Gastrocnemius medialis (tissue), 4 donors: ENCODE results near the gene GRAP2. TPM values are rescaled to one million over a fixed set of nuclear protein-coding genes. Genes with fewer than 3 reads are reported as not detected.
"Not testable (repeated sequence)": the region's sequence is repeated elsewhere in the genome, so short reads cannot be mapped to it uniquely, and the experiment has no call there.

Experiments
- ATAC-seq, 2 donors: fragments of 150-250 bp; one replicate each; pipeline ENCODE4 v1.9.1; 2016
- DNase-seq, 2 donors: peaks; one replicate each; pipeline ENCODE4 v3.0.0-alpha.2; 2019
- H3K27ac ChIP-seq, 4 donors: fragments of 200-600 bp; sonication (generic); 1 replicate in 1 of 4; 2 replicates in 3 of 4; pipeline ENCODE4 v1.5.1; 2016 to 2018; ENCODE audit warnings: mild to moderate bottlenecking in 2 of 4, moderate library complexity in 1 of 4
- H3K27me3 ChIP-seq, 3 donors: fragments of 200-600 bp; sonication (generic) in 2 of 3; 1 replicate in 1 of 3; 2 replicates in 2 of 3; pipeline versions ENCODE4 v1.5.1 to v1.6.0; 2016 to 2019; ENCODE audit warnings: mild to moderate bottlenecking in 1 of 3, moderate library complexity in 1 of 3
- H3K36me3 ChIP-seq, 2 donors: fragments of 200-600 bp; sonication (generic) in 1 of 2; one replicate each; pipeline ENCODE4 v1.5.1; 2017 to 2018
- H3K4me1 ChIP-seq, 2 donors: fragments of 200-600 bp; sonication (generic) in 1 of 2; one replicate each; pipeline ENCODE4 v1.5.1; 2016 to 2017; ENCODE audit warnings: mild to moderate bottlenecking in 2 of 2
- H3K4me3 ChIP-seq, 4 donors: fragments of 200-600 bp; sonication (generic) in 3 of 4; 1 replicate in 1 of 4; 2 replicates in 3 of 4; pipeline ENCODE4 v1.5.1; 2016 to 2019; ENCODE audit warnings: mild to moderate bottlenecking in 2 of 4
- H3K9me3 ChIP-seq, 3 donors: fragments of 200-600 bp; sonication (generic) in 2 of 3; 1 replicate in 1 of 3; 2 replicates in 2 of 3; pipeline ENCODE4 v1.5.1; 2016 to 2019
- CTCF ChIP-seq, 5 experiments: fragments of 450-650 bp in 3 of 5; fragments of 200-600 bp in 2 of 5; sonication (generic) in 2 of 5; IDR thresholded peaks in 4 of 5; conservative IDR thresholded peaks in 1 of 5; 1 replicate in 4 of 5; 2 replicates in 1 of 5; pipeline ENCODE4 v1.5.1; 2016 to 2019; ENCODE audit warnings: antibody characterized with exemption in 5 of 5, mild to moderate bottlenecking in 3 of 5, moderate library complexity in 3 of 5
- POLR2A ChIP-seq, 2 donors: fragments of 450-650 bp; IDR thresholded peaks; one replicate each; pipeline ENCODE4 v1.6.1; 2017; ENCODE audit warnings: antibody characterized with exemption in 2 of 2, mild to moderate bottlenecking in 2 of 2, moderate library complexity in 2 of 2
- in situ Hi-C, 4 donors: fragments of 200-750 bp; cut with MboI; loops; one replicate each; pipeline versions ENCODE4 v1.15.0 to v1.8.0; 2017; ENCODE audit warnings: low sequenced_read_pairs in 4 of 4
- intact Hi-C: fragments of 100-400 bp; cut with DNase I; formaldehyde crosslinking; loops from one replicate; pipeline ENCODE4 v1.15.1; 2023; ENCODE audit warnings: low total_unique reads
- total RNA-seq, 4 donors: library from RNA; depleted of rRNA; stranded (reverse); fragments of >200 nt; gene quantifications; one replicate each; pipeline versions ENCODE4 v1.1.0 to v1.2.3, GENCODE V29; 2016

Gene GRAP2
- total RNA-seq, 4 donors from 2014 or later: 0.07 to 0.97 TPM; not detected in 2

GRCh38 chr22:39992088-39992826 lies 91.4 kb downstream of the GRAP2 start:
- in situ Hi-C loops (no loop called here), intact Hi-C loops (no loop called here)
- TF ChIP-seq POLR2A (IDR thresholded peaks at IDR 0.05) (no peak), CTCF (IDR thresholded peaks at IDR 0.05 in 4 of 5, conservative IDR thresholded peaks at IDR 0.05 in 1 of 5) (no peak)
- H3K4me1 ChIP-seq: peaks cover 0 to 5% of the 10 kb centered on the region in 2 donors
- no peak overlapping the region for H3K27ac ChIP-seq
- ATAC-seq (no peak), DNase-seq (no peak)
- no peak overlapping the region for H3K4me3 ChIP-seq
- H3K36me3 ChIP-seq: no peaks in the 10 kb centered on the region
- no peaks in the 10 kb centered on the region for H3K9me3 ChIP-seq
- peaks cover 21 to 31% (median 25%) of the 10 kb centered on the region in 3 donors for H3K27me3 ChIP-seq

GRCh38 chr22:39992894-39993293 lies 92.0 kb downstream of the GRAP2 start:
- peaks cover 21 to 31% (median 31%) of the 10 kb centered on the region in 3 donors for H3K27me3 ChIP-seq
- in situ Hi-C loops: not testable (repeated sequence)

GRCh38 chr22:39994041-39994565 lies 93.2 kb downstream of the GRAP2 start:
- Histone ChIP-seq H3K4me1 (peaks cover 0 to 5% of the 10 kb centered on the region in 2 donors), H3K27ac (no peak overlapping the region), H3K36me3 (no peaks in the 10 kb centered on the region), H3K9me3 (no peaks in the 10 kb centered on the region), H3K4me3 (peak overlapping the region in 1 of 4 donors; percentile 25), H3K27me3 (peaks cover 21 to 32% (median 31%) of the 10 kb centered on the region in 3 donors)
- ATAC-seq: no peak
- TF ChIP-seq POLR2A (IDR thresholded peaks at IDR 0.05) (no peak), CTCF (IDR thresholded peaks at IDR 0.05 in 4 of 5, conservative IDR thresholded peaks at IDR 0.05 in 1 of 5) (no peak)
- in situ Hi-C loops (no loop called here), intact Hi-C loops (no loop called here)
- no peak for DNase-seq

More at GRCh38 chr22:39992894-39993293, 92.0 kb downstream of the GRAP2 start:
- H3K9me3 ChIP-seq, H3K4me3 ChIP-seq, ATAC-seq, H3K36me3 ChIP-seq, H3K27ac ChIP-seq, intact Hi-C loops, DNase-seq, H3K4me1 ChIP-seq: not testable (repeated sequence)

- Histone ChIP-seq H3K27ac (no peak within 1 kb of the TSS), H3K9me3 (no peaks in the 10 kb centered on the region), H3K4me3 (peak within 1 kb of the TSS in 2 of 4 donors; percentile 11 to 25), H3K36me3 (no peaks in the 10 kb centered on the region), H3K4me1 (peaks cover 0 to 5% of the 10 kb centered on the region in 2 donors), H3K27me3 (peaks cover 21 to 32% (median 31%) of the 10 kb centered on the region in 3 donors)
- TF ChIP-seq POLR2A (IDR thresholded peaks at IDR 0.05) (no peak), CTCF (IDR thresholded peaks at IDR 0.05 in 4 of 5, conservative IDR thresholded peaks at IDR 0.05 in 1 of 5) (no peak)
- ATAC-seq (no peak), DNase-seq (no peak)
- in situ Hi-C loops (no loop called here), intact Hi-C loops (no loop called here)
Measured at GRCh38 chr22:39994566-39995392, 93.9 kb downstream of the GRAP2 start, which contains the start of gene FAM83F. Gene FAM83F, plus strand, starts transcription at chr22:39994954. Its CDS starts 89 bp downstream, at chr22:39995043.
